ENCODE measurements around the gene CDNF.
"Not testable (repeated sequence)": the region's sequence is repeated elsewhere in the genome, so short reads cannot be mapped to it uniquely, and the experiment has no call there.

The CDNF gene

DNA sequence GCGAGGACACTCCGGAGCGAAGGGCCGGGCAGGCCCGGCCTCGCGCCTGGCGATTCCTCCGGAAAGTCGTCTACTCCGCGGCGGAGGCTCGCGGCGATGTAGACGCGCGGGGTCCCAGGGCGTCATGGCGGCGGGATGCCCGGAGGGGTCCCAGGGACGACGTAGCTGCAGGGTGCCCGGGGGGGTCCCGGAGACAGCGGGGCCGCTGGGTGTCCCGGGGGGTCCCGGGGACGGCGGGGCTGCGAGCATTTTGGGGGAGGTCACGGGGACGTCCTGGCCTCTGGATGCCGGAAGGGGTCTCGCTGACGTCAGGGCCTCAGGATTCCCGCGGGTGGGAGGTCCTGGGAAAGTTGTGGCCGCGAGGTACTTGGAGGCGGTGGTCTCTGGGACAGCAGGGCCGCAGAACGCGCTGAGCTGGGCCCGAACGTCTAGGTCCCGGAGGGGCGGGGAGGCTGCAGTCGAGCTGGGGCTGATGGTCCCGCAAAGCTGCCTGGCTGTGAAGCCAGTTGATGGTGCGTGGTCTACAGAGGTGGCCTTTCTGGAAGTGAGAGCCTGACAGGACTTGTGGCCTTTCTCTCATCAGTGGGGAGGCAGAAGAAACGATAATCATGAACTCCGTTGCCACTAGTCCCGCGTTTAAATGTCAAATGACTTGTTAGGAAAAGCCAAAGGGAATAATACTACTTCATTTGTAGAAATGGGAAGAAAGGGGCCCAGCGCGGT, 906 bp upstream of the CDNF start:
- DNase-seq, result peak; percentile 7

DNA sequence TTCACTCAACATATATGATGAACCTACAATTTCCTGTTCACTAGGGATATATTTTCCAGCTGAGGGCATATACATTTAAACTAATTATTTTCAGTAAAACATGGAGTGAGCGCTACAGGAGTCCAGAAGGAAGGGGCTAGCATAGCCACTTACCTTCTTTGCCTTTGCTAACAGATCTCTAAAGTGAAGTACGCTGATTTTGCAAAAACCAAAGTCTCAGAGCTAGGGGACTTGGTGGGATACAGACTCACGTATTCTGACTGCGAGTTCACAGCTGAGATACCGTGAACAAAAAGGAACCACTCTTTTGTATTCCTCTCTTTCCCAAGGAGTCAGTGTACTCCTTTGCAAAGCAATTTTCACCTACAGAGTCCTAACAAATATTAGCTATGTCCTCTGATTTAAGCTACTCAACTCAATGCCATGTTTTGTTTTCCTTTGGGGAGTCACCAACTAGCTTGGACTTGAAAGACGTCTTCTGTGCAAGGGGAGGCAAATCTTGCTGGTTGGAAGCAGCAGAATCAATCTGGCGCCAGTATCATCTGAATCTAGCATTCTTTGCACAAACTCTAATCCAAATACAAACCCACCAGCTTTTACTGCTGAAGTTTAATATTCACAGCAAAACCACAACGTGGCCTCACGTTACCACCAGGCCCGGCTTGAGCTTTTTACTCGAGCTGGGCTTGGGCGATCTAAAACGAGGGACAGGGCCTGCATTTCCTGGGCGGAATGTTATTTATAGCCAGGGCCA, 657 bp downstream of the CDNF start:
- no peak for DNase-seq

DNA sequence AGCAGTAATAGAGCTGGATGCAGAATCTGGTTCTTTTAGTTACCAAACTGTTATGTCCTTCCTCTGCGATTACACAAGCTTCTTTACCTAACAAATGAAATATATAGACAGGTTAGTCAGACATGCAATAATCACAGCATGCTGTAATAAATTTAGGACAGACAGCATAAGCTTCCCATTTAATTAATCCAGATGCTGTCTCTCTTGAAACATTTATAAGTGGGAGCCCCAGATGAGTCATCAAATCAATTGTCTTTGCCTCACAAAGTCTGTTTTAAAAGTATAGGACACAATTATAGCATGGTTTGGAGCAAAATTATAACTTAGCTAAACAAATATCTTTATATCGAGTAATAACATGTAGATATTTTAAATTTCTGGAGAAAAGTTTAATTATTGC, 1.6 kb downstream of the CDNF start:
- no peak for DNase-seq

DNA sequence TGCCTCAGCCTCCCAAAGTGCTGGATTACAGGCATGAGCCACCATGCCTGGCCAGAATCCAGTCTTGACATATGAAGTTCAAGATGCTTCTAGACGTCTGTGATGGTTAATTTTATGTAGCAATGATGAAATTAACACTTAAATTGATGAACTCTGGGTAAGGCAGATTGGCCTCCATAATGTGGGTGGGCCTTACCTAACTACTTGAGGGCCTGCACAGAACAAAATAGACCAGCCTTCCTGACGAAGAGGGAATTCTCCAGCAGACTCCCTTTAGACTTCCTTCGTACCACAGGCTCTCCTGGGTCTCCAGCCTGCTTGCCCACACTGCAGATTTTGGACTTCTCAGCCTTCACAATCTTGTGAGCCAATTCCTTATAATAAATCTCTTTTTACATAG, 4.7 kb downstream of the CDNF start:
- no peak for DNase-seq

DNA sequence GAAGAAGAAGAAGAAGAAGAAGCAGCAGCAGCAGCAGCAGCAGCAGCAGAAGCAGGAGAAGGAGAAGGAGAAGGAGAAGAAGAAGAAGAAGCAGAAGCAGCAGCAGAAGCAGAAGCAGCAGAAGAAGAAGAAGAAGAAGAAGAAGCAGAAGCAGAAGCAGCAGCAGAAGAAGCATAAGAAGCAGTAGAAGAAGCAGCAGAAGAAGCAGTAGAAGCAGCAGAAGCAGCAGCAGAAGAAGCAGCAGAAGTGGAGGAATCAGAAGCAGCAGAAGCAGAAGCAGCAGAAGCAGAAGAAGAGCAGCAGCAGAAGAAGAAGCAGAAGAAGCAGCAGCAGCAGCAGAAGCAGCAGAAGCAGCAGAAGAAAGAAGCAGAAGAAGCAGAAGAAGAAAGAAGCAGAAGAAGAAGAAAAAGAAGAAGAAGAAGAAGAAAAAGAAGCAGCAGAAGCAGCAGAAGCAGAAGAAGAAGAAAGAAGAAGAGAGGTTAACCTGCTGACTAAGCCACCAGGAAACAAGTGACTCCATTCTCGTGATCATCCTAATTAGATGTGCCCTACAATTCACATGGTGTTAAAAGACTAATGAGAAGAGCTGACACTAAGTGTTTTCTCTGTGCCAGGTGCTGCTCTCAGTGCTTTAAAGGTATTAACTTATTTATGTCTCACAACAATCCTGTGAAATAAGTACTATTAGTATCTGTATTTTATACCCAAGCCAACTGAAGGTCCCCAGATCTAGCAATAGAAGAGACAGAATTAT, 11.6 kb downstream of the CDNF start:
- no peak for DNase-seq

DNA sequence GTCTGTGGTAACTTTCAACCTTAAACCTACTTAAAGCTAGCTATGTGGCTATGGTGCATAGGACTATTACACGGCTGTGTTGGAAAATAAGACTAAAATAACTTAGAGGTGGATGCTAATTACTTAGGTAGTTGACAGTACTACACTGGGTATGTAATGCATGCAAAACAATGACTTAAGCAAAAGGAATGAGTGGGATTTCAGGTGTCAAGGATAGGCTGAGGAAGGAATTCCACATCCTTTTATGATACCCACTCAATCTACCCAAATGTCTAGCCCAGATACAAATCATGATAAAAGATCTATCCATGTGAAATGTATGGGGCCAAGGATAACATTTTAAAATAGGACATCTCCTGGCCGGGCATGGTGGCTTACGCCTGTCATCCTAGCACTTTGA, 13.9 kb downstream of the CDNF start:
- DNase-seq, result no peak

DNA sequence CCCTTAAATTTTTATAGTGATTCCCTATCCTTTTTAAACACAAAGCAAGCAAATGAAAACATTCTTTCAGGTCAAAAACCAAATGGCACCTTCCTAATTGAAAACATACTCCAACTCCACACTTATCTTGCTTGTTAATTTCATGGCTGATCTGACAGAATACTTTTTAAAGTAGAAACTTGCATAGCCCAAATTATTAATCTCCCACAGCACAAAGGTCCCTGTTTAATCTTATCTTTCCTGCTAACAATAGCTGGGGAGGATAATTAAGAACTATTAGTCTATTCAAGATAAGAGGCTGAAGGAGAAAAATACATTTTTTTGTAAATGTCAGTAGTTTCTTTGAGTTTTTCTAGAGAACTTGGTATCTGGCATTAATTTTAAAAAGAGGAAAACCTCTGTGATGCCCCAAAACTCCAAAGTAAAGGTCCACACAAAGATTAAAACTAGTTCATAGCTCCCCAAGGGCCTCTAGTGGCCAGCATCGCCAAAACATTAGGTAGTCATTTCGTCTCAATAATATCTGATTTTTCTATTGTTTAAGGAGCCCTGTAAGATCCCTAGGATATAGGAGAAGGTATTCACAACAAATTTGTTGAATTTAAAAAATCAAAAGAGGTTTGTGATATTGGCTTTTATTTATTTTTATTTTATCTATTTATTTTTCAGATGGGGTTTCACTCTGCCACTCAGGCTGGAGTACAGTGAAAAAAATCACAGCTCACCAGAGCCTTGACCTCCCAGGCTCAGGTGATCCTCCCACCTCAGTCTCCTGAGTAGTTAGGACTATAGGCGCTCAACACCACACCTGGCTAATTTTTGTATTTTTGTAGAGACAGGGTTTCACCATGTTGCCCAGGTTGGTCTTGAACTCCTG, 14.7 kb downstream of the CDNF start:
- peak; percentile 54 for DNase-seq

DNA sequence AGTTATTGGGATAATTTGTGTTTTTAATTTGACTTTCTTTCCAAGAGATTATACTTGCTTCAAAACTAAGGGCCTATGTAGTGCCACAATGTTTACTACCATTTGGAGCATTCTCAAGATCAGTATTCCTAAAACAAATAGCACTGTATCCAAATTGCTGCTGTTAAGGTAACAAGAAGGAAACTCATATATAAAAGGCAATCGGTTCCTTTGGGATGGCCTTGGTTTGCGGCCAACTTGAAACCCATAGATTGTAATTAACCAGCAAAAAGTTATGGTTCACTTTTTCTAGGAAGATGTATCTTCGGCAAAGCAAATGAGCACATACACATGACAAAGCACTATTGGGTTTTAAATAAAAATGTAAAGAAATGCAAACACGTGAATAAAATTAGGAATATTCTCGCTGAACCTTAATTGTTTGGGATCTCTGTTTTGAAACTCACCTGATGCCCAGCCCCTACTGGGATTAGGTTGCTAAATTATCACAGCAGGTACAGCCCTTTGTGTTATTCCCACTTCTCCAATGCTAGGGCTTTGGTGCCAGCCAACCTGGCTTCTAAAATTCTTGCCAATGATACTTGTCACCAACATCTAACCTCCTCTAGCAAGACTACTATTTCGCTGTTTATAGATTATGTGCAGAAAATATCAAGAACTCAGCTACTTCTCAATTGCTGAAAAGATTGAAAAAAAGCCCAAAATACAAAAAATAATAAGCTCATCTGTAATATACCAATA, 16.0 kb downstream of the CDNF start:
- no peak for DNase-seq

DNA sequence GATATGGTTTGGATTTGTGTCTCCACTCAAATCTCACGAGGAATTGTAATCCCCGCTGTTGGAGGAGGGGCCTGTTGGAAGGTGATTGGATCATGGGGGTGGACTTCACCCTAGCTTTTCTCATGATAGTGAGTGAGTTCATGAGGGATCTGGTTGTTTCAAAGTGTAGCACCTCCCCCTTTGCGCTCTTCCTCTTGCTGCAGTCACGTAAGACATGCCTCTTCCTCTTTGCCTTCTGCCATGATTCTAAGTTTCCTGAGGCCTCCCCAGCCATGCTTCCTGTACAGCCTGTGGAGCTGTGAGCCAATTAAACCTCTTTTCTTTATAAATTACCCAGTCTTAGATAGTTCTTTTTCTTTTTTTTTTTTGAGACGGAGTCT, 17.1 kb downstream of the CDNF start:
- no peak for DNase-seq

DNA sequence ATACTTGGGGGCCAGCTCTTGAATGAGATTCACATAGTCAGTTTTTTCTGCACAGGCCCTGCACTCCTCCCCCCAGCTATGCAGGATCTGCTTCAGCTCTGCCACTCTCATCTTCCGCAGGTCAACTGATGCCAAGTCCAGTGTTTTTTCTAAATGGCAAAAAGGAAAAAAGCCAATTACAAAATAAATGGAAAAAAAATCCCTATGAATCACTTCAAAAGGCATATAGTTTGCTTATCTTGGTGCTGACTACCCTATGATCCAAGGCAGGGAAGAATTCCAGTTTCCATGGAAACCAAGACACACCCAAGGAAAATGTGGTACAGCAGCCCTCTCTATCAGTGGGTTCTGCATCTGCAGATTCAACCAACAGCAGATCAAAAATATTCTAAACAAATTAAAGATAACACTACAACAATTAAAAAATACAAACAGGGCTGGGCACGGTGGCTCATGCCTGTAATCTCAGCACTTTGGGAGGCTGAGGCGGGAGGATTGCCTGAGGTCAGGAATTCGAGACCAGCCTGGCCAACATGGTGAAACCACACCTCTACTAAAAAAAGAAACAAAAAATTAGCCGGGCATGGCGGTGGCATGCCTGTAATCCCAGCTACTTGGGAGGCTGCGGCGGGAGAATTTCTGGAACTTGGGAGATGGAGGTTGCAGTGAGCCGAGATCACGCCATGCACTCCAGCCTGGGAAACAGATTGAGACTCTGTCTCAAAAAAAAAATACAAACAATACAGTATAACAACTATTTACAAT, 17.6 kb downstream of the CDNF start:
- peak; percentile 93 for DNase-seq

DNA sequence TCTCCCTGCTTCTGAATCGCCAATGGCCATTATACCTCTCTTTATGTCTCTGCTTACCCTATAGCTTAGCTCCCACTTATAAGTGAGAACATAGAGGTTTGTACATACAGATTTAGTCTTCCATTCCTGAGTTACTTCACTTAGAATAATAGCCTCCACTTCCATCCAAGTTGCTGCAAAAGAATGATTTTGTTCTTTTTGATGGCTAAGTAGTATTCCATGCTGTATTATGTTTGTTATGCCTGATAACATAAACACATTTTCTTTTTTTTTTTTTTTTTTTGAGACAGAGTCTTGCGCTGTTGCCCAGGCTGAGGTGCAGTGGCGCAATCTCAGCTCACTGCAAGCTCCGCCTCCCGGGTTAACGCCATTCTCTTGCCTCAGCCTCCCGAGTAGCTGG, 21.1 kb downstream of the CDNF start:
- DNase-seq, result not testable (repeated sequence)

DNA sequence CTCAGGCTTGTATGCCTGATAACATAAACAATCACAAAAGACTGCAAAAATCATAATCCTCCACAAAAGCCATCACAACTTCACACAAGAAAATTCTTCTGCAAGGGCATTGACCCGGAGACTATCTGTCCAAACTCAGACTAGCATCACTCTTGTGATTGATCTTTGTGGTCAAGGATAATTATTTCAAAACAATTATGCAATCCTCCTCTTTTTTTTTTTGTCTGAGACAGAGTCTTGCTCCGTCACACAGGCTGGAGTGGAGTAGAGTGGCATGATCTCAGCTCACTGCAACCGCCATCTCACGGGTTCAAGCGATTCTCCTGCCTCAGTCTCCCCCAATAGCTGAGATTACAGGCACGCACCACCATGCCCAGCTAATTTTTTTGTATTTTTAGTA, 22.2 kb downstream of the CDNF start:
- DNase-seq, result peak; percentile 70

DNA sequence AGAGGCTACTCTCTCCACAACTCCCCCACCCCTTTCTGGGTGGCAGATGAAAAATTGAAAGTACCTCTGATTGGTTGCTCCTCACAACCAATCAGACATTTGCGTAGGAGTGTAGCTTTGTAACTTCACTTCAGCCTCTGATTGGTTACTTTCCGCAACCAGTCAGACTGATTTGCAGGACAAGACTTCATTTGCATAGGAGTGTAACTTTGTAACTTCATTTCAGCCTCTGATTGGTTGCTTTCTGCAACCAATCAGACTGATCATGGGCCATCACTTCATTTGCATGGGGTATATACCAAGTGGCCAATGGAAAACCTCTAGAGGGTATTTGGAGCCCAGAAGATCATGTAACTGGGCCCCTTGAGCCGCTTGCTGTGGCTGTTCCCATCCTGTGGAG, 25.6 kb downstream of the CDNF start:
- DNase-seq, result no peak

DNA sequence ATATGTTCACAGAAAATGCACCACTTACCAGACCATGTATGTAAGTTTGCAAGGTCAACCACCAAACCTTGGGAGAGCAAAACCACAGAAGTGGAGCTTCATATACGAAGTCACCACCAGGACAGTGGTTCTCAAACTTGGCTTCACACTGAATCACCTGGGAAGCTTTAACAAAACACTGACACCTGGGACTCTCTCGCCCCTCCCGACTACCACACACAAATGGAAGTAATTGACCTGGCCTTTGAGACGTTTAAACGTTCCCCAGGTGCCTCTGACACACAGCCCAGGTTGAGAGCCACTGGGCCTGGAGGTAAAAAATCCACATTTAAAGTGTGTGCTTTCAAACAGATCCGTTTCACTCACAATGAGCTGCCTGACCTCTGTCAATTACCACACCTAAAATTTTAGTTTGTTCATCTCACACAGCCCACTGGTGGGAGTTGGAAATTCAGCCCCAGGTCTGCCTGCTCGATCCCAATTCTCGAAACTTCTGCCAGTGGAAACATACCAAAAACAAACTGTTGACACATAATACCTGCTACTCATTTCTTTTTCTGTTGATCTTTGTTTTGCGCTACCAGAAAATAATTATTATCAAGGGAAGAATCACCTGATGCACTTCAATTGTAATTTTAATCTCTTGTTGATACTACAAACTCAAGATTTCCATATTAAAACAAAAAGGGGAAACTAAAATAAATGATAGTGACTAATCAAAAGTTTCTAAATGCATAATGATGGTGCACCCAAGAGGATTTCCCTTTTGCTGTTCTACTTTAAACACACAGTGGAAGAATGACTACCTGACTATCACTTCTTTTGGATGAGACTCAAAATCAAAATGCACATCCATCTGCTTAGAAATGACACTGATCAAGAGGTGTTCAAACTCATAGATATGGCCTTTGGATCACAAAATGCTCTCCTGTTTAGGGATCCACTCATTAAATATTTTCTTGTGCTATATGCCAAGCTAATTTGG, 26.6 kb downstream of the CDNF start:
- DNase-seq, result no peak

DNA sequence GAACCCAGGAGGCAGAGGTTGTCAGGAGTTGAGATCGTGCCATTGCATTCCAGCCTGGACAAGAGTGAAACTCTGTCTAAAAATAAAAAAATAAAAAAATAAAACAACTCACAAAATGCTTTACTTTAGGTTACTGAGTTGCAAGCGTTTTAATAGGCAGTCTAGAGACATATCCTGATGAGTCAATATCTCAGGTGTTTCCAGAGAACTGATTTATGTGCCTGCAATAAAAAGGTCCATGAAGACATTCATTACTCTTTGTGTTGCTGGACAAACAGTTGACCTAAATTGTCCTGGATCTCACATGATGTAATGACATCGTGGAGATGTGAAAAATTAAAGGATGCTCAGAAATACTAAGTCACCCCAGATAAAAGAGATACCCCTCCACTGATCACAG, 31.5 kb downstream of the CDNF start:
- DNase-seq, result no peak

DNA sequence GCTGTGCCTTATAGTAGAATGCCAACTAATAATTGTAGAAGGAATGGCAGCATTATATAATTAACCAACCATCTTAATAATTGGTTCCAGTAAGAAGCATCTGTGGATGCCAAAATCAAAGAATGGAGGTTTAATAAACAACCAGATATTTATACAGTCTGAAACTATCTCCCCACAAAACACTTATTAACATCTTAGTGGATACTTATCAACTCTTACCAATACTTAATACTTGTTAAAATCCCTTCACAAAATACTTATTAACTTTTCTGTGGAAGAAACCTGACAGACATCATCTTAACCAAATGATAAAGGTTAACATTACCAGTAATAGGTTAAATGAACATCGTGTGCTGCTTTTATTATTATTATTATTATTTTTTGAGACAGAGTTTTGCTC, 34.0 kb downstream of the CDNF start:
- DNase-seq, result no peak

DNA sequence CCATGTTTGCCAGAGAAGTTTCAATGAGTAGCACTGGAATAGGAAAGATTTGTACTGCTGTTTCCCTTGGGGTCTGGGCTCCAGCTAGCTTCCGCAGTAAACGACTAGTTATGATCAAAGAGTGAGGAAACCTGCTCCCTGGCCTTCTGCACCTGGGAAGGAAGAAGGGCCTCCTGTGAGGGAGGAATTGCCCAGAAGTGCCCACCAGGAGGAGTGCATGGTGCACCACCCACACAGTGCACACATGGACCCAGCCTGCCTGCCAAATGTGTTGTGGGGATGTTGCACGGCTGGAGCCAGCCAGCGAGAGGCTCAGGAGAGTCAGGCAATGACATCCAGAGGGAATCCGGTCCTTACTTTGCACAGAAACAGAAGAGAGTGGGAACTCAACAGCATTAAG, 36.1 kb downstream of the CDNF start:
- no peak for DNase-seq

DNA sequence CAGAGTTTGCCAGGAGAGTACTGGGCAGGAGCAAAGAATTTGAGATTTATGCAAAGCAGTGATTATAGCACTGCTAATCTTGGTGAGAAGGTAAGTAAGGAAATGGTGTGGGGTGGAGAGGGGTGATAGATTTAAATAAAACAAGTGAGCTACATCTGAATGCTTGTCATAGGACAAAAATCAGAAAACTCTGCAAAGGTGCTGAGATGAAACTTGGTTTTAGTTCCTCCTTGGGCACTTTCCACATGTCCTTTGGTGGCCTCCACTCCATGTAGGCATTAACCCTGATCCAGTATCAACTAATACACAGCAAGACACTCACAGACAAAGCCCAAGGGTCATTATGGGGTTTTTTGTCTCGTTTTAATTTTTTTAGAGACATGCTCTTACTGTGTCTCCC, 37.4 kb downstream of the CDNF start:
- no peak for DNase-seq

DNA sequence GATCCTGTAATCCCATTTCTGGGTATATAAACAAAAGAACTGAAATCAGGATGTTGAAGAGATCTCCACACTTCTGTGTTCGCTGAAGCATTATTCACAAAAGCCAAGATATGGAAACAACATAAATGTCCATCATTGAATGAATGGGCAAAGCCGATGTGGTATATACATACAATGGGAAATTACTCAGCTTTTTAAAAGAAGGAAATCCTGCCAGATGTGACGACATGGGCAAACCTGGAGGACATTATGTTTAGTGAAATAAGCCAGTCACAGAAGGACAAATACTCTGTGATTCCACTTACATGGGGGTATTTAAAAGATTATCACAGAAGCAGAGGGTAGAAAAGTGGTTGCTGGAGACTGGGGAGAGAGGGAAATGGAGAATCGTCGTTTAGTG, 39.2 kb downstream of the CDNF start:
- no peak for DNase-seq

DNA sequence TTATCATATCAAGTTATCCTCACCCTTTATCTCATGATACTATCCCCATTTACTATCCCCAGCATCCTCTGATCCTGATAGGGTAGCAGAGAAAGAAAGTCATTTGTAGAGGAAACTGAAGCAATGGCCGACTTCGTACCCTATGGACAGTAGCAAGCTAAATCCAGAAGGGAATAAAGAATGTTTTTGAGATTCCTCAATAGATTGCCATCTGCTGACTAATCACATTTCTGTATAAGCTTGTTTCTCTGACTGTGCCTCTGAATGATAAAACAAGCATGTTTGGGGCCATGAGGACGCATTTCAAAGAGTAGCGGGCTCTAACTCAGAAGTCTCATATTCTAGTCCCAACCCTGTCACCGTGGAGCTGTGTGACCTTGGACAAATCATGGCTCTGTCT, 49.9 kb downstream of the CDNF start:
- DNase-seq, result peak; percentile 28

All from HCEC 1CT (cell line).